Embryonic facial prominence (tissue), 1 donor: Measurements from ENCODE around the gene HS6ST3.
"Not testable (repeated sequence)": the region's sequence is repeated elsewhere in the genome, so short reads cannot be mapped to it uniquely, and the experiment has no call there.

Experiments used
- DNase-seq: peaks from one replicate; pipeline ENCODE4 v3.0.0-alpha.2; 2016; ENCODE audit errors: extremely low spot score

Gene HS6ST3

DNA sequence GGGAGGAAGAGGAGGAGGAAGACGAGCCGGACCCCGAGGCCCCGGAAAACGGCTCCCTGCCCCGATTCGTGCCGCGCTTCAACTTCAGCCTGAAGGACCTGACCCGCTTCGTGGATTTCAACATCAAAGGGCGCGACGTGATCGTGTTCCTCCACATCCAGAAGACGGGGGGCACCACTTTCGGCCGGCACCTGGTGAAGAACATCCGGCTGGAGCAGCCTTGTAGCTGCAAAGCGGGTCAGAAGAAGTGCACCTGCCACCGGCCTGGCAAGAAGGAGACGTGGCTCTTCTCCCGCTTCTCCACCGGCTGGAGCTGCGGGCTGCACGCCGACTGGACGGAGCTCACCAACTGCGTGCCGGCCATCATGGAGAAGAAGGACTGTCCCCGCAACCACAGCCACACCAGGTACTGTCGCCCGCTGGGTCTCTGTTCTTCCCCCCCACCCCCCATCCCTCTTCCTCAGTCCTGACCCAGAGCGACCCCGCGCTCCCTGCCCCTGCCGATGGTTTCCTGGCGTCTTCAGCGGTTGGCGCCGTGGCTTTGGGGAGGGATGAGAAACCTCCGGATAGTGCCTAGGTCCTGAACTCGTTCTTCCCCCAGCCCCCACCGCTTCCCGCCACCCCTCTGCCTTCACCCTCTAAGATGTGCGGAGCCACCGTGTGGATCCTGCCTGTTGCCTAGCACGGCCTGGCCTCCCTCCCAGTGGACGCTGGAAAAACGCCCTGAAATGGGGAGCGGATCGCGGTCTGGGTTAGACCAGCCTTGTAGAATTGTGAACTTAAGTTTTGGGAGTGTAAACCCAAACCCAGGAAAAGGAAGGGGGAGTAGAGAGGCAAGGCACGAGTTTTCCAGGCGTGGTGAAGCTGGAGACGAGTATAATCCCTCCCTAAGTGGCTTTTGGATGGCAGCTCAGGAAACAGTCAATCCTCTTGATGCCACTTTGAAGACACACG lies 1.5 kb downstream of the HS6ST3 start:
- no peak for DNase-seq

DNA sequence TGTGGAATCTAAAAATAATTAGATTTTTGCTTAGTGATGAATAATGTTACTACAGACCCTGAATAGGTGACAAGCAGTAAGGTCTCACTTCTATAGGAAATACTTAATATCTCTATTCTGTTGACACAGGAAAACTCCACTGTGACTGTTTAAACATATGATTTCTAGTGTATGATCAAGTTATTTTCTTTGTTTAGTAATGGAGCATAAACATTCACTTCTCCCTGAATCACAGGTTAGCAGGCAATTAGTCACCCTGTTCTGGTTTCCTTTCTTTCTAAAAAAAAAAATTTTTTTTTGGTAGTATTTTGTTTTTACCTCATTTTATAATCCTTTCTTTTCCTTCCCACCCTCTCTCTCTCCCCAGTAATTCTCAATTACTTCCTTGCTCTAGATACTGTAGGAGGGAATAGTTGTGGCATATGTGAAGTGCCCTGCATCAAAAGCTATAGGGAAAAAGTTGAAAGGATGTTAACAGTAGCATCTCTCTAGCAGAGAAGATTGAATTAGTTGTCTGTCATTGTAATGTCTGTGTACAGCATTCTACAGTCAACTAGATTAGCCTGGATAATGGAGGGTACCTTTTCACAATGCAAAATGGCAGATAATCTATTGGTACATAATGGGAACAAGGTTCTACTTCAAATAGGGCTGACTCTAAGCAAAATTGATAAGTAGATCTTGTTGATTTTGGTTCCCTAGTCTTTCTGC lies 3.5 kb downstream of the HS6ST3 start:
- DNase-seq, result no peak

DNA sequence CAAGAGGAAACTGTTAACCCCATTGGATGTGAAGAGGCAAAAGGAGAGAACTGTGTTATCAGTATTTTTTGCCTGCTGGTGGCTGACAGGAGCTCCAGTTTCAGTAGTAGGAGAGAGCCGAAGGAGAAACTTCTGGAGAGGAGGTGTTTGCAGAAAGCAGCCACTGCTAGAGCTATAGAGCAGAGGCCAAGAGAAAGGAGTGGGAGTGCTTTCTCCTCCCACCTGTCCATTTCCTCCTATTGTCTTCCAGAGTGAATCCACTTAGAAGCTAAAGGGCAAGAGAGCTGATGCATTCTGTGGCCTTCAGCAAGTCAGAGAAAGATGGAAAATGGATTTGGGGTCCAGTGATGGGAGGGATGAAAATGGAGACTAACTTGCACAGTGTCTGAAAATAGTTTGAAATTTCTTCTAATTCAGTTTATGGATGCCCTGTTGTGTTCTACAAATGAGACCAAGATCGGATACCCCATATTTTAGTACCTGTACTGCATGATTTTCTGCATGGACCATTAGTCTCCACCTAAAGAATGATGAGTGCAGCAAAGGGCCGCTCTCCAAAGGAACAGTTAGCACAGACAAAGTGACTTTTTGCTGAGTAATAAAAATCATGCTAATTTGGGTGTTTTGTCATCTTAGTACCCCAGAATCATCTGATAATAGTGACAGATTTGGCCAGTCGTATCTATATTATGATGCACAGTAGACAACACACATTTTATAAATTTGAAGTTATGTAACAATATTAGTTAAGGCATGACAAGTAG lies 10.7 kb downstream of the HS6ST3 start:
- DNase-seq, result no peak

DNA sequence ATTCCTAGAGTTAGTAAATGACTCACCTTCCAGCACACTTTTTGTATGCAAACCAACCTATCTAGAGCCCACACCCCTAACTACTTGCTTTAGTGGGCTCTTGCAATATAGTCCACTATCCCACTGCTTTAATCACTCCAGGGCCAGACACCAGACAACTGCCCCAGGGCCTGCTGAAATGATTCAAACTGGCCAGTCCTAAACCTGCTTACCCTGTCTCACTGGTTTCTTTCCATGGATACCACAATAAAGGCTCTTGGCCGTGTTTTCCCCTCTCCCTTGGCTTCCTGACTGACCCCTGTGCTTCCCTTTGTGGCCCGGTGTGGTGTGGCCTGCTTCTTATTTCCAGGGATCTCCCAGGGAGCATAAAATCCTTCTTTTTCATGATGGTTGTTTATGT lies 14.6 kb downstream of the HS6ST3 start:
- DNase-seq, result no peak

DNA sequence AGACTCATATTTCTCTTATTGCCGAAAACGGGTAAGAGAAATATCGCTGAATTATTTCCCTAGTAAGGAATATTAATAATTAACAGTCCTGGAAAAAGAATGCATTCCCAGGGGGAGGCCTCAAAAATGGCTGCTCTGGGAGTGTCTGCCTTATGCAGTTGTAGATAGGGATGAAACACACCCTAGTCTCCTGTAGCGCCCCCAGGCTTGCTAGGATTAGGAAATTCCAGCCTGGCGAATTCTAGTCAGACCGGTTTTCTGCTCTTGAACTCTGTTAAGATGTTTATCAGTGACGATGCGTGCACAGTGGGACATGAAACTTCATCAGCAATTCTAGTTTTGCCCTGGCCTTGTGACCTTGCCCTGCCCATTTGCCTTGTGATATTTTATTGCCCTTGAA lies 18.2 kb downstream of the HS6ST3 start:
- not testable (repeated sequence) for DNase-seq

DNA sequence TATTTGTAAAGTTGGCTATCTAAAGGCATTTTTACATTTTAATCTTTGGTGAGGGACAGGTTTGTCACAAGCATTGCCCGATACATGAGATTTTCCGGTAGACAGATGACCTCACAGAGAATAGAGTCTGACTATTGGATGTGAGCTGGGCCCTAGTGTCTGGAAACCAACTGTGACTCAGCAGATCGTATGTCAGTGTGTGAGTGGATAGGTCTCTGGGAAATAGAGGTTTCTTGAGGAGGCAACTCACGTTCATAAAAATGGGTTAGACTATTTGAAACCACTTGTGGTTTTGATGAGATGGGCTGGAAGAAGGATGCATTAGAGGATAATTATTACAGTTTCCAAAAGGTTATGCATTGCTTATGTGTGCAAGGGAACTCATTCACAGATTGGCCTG lies 19.2 kb downstream of the HS6ST3 start:
- no peak for DNase-seq

DNA sequence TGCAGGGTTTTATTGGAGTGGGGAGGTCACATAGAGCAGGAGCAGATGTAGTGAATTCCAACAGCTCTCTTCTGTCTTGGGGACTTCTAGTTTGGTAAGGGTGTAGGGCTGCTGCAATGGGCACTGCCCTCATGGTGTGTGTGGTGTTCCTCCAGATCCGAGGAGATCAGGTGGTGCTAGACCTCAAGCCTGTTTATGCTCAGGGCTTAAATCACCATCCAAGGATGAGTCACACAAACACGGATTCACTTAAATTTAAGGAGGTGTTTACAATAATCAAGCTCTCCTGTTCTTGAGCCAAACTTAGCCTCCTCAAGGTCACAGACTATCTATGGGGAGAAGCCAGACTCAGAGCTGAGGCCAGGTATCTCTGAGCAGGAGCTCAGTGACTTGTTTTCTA lies 23.0 kb downstream of the HS6ST3 start:
- no peak for DNase-seq

DNA sequence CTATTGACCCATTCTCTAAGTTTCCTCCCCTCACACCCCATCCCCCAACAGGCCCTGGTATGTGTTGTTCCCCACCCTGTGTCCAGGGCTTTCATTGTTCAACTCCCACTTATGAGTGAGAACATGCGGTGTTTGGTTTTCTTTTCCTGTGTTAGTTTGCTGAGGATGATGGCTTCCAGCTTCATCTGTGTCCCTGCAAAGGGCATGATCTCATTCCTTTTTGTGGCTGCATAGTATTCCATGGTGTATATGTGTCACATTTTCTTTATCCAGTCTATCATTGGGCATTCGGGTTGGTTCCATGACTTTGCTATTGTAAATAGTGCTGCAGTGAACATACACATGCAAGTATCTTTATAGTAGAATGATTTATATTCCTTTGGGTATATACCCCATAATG lies 25.5 kb downstream of the HS6ST3 start:
- DNase-seq, result not testable (repeated sequence)

DNA sequence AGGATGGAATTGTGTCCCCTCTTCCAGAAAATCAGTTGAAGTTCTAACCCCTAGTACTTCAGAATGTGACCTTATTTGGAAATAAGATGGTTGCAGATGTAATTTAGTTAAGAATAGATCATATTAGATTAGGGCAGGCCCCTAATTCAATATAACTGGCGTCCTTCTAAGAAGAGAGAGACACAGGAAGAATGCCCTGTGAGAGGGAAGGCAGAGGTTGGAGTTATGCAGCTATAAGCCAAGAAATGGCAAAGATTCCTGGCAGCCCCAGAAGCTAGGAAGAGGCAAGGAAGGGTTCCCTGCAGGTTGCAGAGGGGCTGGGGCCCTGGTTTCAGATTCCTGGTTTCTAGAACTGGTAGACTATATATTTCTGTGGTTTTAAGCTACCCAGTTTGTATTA lies 30.0 kb downstream of the HS6ST3 start:
- DNase-seq, result no peak

DNA sequence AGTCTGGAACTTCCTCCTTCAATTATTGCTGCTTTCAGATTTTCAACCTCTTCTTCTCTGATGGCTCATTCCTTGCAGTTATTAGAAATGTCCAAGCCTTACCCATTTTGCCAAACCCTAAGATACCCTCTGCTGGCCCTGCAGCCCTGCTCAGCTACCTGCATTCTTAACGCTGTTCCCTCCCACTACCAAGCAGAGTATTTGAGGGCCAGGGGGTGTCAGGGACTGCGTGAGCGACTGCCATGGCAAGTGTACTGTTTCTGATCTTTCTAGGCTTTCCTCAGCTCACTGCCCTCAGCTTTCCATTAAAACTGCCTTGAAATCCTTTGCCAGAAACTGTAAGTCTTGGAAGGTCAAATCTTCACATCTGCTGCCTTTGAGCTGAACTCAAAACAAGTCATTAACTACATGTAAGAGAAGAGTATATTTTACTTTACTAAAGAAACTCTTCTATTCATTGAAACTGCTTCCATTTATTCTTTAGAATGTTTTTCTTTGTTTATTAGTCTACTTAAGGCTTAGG lies 41.0 kb downstream of the HS6ST3 start:
- DNase-seq, result no peak

DNA sequence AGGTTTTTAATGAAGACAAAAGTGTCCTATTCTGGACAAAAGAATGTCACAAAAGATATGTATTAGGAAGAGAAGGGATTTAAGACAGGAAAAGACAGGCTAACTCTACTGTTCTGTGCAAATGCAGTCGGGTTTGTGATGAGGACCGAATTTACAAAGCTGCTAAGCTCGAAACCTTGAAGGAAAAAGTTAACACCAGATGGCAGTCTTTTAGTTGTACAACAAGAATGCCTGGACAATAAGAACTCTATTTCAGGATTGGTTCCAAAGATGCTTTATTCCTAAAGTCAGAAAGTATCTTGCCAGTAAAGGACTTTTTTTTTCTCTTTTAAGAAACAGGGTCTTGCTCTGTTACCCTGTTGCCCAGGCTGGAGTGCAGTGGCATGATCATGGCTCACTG lies 51.1 kb downstream of the HS6ST3 start:
- DNase-seq, result no peak

DNA sequence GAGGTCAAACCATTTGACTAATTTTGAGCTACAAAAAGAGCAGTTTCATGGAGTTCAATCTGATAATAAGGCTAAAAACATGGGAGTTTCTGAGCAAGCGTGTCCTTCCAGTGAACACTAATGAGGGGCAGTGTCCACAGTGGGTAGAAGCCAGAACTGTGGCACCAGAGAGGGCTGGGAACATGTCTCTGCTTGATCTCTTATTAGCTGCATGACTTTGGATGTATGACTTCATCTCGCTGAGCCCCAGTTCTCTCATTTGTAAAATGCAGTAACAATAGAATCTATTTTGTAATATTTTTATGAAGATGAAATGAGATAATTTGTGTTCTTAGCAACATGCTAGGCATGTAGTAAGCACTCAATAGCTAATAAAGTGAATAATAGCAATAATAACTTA lies 69.8 kb downstream of the HS6ST3 start:
- no peak for DNase-seq

DNA sequence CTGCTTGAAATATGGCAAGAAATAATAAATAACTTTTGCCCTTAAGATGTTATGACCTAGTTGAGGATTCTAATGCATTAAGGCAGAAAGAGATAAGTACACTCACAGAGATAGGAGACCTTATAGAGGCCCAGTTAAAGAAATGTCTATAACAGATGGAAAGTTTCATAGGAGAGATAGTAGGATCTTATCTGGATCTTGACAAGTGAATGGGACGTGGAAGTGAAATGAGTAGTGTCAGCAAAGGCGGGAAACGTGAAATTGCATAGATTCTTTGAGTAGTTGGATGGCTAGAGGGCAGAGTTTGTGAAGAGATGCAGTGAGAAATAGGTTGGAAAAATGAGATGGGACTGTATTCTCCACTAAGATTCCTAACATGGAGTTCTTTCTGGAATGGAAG lies 71.2 kb downstream of the HS6ST3 start:
- DNase-seq, result no peak

DNA sequence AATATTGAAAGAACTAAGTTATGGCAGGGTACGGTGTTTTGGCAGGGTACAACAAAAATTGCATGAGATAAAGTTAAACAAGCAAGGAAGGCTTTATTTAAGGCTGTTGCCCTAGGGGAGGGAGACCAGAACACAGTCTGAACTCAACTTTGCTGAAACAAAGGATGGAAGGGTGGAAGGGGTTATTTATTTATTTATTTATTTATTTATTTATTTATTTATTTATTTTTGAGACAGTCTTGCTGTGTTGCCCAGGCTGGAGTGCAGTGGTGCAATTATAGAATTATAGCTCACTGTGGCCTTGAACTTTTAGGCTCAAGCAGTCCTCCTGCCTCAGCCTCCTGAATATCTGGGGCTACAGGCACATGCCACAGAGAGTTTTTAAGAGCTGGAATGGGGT lies 75.9 kb downstream of the HS6ST3 start:
- DNase-seq, result no peak

DNA sequence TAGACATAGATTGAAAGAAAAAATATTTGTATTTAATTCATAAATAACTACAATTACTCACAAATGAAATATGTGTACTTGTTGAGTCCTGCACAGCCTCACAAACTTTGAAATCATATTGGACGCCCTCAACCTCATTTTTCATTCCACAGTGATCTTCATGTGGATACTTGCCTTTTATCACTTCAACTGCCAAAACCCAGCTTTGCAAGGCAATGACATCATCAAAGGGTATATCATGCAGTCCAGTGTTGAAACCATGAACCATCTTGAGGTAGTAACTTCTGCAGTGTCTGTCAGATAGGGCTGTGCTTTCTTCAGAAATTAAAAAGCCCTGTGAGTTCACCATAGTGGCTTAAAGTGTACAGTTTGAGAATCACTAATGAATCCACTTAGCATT lies 82.2 kb downstream of the HS6ST3 start:
- no peak for DNase-seq

DNA sequence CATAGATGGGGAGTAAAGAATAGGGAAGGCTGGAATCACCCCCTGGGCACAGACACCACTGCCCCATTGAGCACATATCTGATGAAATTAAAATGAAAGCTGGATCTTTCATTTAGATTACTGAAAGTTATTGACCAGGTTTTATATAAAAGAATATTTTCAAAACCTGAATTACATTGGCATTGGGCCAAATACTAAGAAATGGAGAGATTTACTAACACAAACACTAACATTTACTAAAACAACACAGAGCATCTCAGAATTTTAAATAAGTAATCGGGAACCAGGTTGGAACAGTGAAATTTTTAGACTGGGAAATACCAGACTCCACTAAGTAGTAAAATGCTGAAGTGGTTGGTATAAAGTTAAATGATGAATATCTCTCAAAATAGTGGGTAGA lies 88.9 kb downstream of the HS6ST3 start:
- no peak for DNase-seq

DNA sequence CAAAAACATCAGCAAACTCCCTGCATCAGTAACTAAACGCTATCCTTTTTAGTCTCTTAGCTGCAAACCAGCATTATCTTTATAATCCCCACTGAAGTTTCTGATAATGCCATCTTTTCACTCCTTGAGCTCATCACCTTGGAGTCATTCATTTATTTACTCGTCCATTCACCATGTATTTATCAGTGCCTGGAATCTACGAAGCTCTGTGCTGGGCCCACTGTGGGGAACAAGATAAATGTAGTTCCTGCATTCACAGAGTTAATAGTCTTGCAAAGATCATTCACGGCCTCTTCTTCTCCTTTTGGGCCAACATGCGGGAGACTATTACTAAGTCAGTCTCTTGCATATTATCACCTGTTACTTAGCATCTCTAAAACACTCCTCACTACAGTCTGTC lies 89.4 kb downstream of the HS6ST3 start:
- no peak for DNase-seq

DNA sequence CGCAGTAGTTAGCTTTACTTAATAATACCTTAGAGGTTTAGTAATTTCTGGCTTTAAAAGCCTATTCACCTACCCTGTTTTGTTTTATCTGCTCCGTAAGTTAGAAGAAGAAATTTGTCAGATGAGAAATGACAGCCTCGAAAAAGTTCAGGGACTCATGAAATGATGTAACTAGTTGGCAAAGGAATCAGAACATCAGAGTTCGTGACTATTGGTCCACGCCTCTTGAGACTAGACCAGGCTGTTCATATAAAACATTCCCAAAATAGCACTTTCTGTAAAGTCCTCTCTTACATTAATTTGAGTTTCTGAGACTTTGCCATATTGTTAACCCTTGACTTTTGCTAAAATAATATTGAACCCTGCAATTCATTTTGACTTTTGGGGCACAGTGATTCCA lies 92.0 kb downstream of the HS6ST3 start:
- DNase-seq, result no peak

DNA sequence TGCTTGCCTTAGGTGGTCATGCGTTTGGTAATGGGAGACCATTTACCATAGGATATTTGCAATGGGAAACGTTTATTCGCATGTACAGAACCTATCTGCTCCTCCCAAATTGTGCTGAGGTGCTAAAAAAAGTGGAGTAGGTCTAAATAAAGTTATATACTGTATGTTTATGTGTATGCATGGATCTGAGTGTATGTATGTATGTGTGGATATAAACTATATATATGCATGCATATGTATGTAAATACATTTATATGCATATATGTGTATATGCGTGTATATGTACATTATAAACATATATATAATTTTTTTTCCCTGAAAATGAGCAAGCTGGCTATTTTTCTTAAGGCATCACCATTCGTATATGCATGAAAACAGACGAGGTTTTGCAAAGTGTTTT lies 95.9 kb downstream of the HS6ST3 start:
- no peak for DNase-seq

DNA sequence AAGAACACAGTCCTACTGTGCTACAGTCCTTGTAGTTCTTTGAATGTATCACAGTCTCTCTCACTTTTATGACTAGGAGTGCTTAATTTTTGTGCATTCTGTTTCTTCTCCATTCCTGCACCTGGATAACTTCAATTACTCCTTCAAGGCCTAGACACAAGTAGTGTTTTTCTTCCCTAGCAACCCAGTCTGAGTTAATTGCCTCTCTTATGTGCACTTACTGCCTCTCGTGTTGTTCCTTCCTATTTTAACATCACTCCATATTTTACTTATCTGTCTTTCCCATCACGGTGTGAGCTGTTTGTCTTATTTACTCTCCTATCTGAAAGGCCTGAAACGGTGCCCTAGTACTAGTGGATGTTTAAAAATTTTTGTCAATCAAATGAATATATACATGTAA lies 101.5 kb downstream of the HS6ST3 start:
- DNase-seq, result no peak

DNA sequence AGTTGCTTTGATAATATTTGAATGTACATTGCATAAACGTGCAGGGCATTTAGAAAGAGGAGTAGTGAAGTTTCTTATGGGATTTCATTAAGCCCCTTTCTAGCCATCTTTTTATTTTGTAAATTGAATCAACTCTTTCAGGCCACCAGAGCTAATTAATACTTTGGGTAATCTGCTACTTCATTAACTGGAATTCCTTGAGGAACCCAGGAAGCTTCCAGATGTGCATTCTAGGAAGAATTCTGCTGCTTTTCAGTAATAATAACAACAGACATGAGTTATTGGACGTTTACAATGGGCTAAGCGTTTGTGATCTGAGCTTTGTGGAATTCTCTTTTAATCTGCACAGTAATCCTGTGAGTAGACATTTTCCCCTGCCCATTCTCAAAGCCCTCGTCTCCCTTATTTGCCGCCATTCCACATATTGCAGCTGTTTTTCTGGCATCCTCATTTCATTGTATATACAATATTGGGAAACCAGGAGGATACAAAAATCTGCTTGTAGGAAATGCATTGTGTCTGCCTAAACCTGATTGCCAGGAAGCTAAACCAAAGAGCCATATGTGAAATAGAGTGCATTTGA lies 103.9 kb downstream of the HS6ST3 start:
- DNase-seq, result no peak

DNA sequence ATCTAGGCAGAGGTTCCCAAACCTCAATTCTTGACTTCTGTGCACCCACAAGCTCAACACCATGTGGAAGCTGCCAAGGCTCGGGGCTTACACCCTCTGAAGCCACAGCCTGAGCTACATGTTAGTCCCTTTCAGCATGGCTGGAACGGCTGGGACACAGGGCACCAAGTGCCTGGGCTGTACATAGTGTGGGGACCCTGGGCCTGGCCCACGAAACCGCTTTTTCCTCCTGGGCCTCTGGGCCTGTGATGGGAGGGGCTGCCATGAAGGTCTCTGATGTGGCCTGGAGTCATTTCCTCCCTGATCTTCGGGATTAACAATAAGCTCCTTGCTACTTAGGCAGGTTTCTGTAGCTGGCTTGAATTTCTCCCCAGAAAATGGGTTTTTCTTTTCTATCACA lies 108.1 kb downstream of the HS6ST3 start:
- no peak for DNase-seq
